Activated T-cell treated with anti-CD3 and anti-CD28 coated beads for 24 hours (primary cell): ENCODE measurements around the gene ANKRD28.
"Not testable (repeated sequence)": the region's sequence is repeated elsewhere in the genome, so short reads cannot be mapped to it uniquely, and the experiment has no call there.

Source experiments
- DNase-seq: peaks from one replicate; pipeline ENCODE4 v3.0.0-alpha.2; 2020; ENCODE audit warnings: low read depth

Gene ANKRD28

DNA sequence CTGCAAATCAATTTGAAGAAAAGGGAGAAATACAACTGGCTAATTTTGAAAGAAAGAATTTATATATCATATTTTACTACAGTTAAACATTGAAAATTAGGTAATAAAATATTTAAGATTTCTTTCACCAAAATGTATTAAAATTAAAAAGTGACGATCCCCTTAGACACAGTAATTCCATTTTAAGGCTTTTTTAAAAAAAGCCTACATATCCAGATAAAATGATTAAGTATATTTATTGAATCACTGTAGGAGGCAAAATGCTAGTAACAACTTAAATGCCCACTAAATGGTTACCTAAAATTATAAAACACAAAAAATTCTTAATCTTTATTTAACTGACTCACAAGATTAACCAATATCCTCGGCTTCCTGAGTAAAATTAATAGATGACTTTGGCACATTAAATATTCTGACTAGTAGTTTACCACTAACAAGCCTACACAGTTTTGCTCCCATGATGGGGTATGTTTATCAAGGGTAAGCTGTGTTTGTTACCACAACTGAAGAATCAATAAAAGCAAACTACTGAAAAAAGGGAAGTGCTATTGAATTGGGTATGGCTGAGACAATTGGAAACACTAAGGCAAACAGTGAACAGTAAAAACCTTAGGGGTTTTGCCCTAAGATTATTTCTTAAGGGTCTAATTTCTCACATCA lies 28.4 kb downstream of the ANKRD28 start:
- no peak for DNase-seq

DNA sequence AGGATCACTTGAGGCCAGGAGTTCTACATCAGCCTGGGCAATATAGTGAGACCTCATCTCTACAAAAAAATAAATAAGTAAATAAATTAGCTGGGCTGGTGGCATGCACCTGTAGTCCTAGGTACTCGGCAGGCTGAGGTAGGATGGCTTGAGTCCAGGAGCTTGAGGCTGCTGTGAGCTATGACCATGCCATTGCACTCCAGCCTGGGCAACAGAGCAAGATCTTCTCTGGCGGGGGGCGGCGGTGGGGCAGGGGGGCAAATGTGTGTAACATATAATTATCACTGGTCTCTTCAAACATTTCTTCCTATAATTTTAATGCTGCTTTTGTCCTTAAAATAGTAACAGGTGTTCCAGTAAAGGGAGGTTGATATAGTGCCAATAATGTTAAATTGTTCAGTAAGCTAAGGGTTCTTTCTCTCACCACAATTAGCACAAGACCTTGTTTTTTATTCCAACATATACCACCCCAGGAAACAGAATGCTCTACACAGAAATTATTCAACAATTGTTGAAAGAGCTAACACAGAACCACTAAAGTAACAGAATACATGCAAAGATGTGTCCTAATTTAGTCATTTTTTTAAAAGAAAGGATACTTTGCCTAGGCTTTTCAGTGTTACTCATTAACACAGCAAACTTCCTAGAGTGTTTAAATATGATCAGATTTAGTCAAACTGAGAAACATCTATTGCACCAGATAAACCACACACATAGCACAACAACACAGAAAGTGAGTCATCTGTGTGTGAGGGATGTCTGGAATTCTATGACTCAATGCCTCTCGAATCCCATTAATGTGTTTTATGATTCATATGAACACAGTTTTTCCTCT lies 29.1 kb downstream of the ANKRD28 start:
- DNase-seq, result no peak

DNA sequence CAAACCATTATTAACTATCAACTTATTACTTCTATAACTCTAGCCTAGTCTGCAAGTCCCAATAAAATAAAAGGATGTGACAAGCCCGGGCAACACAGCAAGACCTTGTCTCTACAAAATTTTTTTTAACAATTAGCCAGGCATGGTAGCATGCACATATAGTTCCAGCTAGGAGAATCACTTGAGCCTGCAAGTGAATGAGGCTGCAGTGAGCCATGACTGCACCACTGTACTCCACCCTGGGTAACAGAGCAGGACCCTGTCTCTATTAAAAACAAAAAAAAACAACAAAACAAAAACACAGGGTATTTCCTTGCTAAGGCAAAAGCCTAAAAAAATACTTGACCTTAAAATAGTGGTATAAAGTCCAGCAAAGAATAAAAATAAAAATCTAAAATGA lies 31.4 kb downstream of the ANKRD28 start:
- no peak for DNase-seq

DNA sequence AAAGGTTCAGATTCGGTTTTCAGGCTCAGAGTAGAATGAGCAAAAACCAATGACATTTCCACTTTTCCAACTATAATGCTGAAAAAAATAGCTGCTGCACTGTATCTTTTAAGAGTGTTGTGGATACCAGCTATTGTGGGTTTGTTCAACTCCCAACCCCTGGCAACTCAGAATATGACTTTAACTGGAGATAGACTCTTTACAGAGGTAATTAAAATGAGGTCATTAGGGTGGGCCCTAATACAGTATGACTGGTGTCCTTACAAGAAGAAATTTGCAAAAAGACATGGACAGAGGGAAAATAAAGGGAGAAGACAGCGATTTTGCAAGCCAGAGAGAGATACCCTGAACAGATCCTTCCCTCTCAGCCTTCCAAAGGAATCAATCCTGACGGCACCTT lies 39.5 kb downstream of the ANKRD28 start:
- no peak for DNase-seq

DNA sequence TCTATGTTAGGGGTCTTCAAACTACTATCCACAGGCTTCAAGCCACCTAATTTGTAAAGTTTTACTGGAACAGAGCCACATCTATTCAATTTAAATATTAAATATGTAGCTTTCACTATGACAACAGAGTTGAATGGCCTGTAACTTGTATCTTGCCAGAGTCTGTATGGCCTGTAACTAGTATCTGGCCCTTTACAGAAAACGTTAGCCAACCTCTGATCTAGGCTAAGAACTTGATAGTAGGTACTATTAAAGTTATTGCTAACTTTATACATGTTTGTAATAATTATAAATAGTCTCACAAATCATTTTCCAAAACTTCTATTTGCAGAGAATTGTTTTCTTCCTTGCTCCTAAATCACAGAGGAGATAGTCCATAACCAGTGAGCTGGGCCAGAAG lies 40.0 kb downstream of the ANKRD28 start:
- DNase-seq, result no peak

DNA sequence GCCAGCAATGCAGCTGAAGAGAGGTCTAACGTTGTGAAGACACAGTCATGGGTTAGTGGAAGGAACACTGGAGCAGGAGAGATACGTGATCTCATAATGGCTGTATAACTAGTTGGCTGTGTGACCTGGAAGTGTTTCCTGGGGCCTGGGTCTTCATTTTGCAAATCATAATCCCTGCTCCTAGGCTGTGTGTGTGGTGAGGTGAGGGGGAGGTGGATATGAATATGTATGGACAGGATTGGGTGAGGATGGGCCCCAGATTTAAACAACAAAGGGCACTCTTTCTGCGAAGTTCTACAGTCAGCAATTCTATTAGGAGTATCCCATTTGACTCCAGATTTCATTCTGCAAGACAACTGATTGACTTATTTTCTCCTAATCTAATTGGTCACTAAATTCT lies 41.3 kb downstream of the ANKRD28 start:
- no peak for DNase-seq

DNA sequence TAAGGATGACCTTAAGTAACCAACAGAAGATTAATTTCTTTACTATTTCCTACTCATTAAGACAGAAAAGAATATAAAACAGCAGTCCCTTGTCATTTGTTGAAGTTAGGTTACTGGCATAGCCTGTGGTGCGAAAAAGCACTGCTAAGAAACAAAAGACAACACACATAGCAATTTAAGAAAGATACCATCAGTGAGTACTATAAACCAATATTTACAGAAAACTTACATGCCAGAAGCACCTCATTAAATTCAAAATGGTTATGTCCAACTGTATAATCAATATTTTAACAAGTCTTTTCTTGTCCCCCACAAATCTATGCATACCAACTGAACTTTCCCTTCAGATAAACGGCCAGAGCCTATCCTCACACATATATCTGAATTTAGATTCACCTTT lies 42.0 kb downstream of the ANKRD28 start:
- DNase-seq, result no peak

DNA sequence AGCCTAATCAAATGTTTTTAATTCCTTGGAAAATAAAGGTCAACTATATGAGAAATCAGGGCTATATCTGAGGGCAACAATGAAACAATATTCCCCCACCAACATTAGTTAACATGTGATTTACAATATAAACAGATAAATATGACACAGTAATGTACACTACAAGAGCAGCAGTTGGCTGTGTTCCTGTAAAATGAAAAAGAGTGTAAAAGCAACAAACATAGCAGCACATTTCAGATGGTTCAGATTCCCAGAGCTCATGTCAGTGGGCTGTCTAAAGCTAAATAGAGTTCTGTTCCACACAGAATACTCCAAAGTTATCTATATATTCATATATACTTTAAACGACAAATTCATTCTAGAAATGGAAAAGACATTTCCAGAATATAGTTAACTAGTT lies 42.6 kb downstream of the ANKRD28 start:
- DNase-seq, result no peak

DNA sequence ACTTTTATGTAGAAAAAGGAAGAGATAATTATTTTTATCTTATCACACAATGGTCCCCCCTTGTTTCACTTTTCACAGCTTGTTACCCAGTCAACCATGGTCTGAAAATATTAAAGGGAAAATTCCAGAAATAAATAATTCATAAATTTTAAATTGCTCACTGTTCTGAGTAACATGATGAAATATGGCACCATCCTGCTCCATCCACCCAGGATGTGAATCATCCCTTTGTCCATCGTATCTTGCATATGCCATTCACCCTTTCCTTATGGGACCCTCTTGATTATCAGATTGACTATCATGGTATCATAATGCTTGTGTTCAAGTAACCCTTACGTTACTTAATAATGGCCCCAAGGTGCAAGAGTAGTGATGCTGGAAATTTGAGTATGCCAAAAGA lies 43.7 kb downstream of the ANKRD28 start:
- no peak for DNase-seq

DNA sequence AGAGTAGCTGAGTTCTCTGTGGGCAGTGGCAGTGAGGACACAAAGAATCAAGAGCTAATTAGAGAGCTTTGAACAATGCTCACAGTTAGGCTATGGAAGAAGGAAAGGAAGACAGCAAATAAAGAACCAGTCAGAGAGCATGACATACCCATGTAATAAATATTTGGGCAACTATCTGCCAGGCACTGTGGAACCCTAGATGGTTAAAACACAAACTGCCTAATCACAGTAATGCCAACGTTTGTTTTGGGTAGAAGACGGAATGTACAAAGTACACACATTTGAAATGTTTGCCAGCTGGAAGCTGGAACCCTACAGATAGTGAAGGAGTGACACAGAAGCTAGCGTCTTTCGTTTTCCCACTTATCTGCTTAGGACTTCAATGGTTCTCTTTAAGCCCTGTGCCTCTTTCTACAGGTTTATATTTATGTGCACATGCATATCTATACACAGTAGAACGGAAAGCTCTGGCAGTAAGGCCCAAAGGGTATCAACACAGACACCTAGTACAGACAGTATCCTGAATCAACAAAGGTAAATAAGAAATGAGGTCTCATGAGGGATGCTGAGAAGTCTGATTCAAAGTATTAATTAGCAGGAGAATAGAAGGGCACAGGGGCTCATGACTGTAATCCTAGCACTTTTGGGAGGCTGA lies 44.6 kb downstream of the ANKRD28 start:
- DNase-seq, result no peak

DNA sequence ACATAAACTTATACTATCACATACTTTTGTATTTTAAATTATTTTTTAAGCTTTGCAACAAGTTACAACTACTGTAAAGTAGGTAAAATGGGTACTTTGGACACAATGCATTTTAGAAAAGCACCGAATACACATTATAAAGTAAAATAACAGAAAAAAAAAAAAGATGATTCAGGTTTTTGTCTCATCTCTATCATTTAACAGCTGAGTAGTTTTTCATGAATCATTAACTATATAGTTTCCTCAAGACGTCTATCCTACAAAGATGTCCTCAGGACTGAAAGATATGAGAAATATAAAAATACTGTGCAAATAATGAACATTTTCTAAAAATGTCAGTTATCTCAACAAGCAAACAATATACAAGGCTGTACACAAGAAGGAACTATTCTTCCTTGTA lies 46.9 kb downstream of the ANKRD28 start:
- DNase-seq, result no peak

DNA sequence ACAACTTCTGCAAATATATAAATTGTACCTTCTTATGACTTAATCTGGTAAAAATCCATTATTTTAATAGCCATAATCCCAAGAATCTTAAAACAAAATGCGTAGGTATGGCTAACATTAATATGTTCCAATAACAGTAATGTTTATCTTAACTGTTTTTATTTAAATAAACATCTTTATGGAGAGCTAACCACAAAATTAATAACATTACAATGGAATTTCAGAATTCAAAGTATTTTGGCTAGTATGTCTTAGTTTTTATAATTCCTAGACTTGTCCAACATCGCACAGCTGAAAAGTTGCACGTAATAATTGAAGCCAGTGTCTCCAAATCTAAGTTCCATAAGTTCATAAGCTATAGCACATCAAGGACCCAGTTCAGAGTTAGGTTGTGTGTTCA lies 47.6 kb downstream of the ANKRD28 start:
- DNase-seq, result no peak

DNA sequence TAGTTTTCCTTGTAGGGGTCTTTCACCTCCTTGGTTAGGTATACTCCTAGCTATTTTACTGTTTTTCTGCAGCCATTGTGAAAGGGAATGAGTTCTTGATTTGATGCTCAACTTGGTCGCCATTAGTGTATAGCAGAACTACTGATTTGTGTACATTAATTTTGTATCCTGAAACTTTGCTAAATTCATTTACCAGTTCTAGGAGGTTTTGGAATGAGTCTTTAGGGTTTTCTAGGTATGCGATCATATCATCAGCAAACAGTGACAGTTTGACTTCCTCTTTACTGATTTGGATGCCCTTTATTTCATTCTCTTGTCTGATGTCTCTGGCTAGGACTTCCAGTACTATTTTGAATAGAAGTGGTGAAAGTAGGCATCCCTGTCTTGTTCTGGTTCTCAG lies 51.9 kb downstream of the ANKRD28 start:
- DNase-seq, result not testable (repeated sequence)

DNA sequence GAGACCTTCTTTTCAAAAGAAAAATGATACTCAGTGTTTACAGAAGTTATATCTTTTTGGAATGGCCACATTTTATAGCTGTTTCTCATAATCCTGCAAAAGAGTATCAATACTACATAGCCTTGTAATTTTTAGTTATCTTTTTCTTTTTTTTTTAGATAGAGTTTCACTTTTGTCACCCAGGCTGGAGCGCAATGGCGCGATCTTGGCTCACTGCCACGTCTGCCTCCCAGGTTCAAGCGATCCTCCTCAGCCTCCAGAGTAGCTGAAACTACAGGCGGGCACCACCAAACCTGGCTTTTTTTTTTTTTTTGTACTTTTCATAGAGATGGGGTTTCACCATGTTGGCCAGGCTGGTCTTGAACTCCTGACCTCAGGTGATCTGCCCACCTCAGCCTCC lies 53.6 kb downstream of the ANKRD28 start:
- DNase-seq, result no peak

DNA sequence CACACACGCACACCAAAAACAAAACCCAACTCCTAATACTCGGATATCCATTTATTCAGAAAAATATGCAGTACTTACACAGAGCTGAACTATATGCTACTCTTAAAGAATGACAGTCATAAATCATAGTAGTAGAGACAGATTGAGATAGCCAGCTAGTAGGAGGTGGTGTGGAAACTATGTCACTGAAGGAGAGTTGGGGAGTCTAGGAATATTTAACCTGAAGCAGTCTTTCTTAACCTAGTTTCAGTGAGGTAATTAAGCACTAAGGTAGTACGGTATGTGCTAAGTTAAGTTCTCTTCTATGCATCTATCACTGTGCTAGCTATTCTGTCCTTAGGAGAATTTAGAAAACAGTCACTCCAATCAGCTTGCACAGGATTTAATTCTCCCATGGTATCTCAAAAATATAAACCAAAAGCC lies 54.2 kb downstream of the ANKRD28 start:
- no peak for DNase-seq

DNA sequence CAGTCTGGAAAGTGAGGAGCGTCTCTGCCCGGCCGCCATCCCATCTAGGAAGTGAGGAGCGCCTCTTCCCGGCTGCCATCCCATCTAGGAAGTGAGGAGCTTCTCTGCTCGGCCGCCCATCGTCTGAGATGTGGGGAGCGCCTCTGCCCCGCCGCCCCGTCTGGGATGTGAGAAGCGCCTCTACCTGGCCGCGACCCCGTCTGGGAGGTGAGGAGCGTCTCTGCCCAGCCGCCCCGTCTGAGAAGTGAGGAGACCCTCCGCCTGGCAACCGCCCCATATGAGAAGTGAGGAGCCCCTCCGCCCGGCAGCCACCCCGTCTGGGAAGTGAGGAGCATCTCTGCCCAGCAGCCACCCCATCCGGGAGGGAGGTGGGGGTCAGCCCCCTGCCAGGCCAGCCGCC lies 55.5 kb downstream of the ANKRD28 start:
- DNase-seq, result not testable (repeated sequence)

DNA sequence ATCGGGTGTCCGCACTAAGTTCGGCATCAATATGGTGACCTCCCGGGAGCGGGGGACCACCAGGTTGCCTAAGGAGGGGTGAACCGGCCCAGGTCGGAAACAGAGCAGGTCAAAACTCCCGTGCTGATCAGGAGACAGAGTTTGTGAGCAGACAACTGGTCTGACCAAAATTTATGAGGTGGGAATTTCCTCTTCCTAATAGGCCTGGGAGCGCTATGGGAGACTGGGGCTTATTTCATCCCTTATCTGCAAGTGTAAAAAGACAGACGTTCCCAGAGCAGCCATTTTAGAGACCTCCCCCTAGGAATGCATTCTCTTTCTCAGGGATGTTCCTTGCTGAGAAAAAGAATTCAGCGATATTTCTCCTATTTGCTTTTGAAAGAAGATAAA lies 59.2 kb downstream of the ANKRD28 start:
- not testable (repeated sequence) for DNase-seq

DNA sequence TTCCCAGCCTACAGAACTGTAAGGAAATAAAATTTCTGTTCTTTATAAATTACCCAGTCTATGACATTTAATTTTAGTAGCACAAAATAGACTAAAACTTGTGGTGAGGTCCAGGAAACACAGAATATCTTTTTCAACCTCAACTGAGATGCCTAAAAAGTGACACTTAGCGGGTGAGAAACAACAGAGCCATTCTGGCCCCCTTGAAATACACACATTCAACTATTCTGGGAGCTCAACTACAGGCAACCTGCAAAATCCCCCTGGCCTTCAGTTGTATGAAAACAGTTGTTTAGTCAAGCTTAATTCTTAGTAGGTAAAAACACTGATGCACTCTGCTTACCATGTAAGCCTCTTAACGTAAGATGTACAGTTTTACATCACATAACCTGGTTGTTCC lies 66.8 kb downstream of the ANKRD28 start:
- DNase-seq, result no peak

DNA sequence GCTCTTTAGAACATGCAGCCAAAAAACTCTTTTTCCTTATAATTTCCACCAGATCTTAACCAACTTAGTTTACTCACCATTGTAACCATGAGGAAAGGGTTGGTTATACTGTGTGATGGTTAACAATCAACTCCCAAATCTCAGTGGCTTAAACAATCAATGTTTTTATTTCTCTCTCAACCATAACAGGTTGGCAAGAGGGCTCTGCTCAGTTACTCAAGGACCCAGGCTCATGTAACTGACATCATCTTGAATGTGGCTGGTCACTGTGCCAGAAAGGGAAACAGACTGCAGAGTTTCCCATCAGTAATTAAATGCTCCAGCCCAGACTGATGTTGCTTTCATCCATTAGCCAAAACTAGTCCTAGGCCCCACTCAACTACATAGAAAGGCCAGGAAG lies 69.0 kb downstream of the ANKRD28 start:
- DNase-seq, result no peak

DNA sequence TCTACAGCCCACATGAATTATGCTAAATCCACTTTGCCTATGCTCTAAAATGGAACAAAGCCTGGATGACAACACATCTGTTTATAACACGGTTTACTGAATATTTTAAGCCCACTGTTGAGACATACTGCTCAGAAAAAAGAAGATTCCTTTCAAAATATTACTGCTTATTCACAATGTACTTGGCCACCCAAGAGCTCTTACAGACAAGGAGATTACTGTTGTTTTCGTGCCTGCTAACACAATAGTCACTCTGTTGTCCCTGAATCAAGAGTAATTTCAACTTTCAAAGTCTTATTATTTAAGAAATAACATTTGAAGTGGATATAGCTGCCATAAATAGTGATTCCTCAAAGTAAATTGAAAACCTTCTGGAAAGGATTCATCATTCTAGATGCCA lies 70.9 kb downstream of the ANKRD28 start:
- DNase-seq, result no peak

DNA sequence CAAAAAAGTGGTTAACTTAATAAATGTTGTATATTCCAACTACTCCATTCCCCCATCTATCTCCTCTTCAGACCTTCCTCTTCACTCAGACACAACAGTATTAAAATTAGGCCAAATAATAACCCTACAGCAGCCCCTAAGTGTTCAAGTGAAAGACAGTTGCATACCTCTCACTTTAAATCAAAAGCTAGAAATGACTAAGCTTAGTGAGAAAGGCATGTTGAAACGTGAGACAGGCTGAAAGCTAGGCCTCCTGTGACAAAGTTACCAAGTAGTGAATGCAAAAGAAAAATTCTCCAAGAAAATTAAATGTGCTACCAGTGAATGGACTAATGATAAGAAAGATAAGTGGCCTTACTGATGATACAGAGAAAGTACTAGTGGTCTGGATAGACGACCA lies 71.7 kb downstream of the ANKRD28 start:
- no peak for DNase-seq

DNA sequence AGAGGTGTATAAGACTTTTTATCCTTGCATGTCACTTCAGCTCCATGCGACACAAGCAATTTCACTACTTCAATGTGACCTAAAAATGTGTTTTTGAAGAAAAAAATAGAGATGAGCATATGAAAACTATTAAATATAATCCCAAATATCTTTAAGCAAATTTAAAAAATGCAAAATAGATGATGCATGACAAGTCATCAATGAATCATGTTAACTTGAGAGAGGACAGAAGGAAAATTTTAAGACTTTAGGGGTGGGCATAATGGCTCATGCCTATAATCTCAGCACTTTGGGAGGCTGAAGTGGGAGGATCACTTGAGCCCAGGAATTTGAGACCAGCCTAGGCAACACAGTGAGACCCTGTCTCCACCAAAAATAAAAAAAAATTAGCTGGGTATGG lies 73.3 kb downstream of the ANKRD28 start:
- DNase-seq, result no peak

DNA sequence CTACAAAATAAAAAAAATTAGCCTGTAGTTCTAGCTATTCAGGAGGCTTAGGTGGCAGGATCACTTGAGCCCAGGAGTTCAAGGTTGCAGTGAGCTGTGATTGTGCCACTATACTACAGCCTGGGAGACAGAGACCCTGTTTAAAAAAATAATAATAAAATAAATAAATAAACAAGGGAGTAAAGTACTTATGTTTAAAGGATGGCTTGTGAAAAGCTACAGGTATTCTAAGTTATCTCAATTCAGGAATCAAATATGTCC lies 74.2 kb downstream of the ANKRD28 start:
- DNase-seq, result no peak
